ENCODE measurements around the gene UMPS.
A peak's percentile ranks its signal among the peaks of the same experiment; 100 is the strongest.

Gene UMPS

DNA sequence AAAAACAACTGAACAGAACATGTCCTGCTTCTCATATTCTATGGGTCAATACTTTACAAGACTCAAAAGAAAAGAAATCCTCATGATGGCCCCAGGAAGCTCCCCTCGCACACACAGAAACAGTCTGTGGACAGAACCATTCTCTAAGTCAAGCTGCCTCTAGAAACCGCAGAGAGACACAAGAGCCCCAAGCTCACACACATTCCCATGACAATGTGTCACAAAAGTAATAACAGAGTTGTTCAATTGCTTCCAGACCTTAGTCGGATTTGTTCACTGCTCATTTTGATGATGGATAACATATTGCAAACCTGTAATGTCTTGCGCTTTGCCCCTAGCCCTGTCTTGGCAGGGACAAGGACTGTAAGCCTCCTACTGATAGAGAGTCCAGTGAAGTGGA is 60.9 kb downstream of the UMPS start:
- Histone ChIP-seq H3K9me3 (replicated peaks; ENCODE audit: insufficient read depth, low read length) (no peaks in the 10 kb centered on the region), H3K27ac (ENCODE audit: low read length) (peak overlapping the region; percentile 89), H4K20me1 (ENCODE audit: insufficient read depth, low read length) (no peaks in the 10 kb centered on the region), H3K4me3 (ENCODE audit: low read length) (no peak overlapping the region), H3K36me3 (replicated peaks; ENCODE audit: insufficient read depth, low read length) (no peaks in the 10 kb centered on the region), H3K27me3 (replicated peaks; ENCODE audit: insufficient read depth, low read length) (no peaks in the 10 kb centered on the region), H3K79me2 (ENCODE audit: low read length) (no peaks in the 10 kb centered on the region), H3K9ac (ENCODE audit: low read length) (peak overlapping the region; percentile 50), H3K4me2 (ENCODE audit: low read depth, low read length) (peak overlapping the region; percentile 62), H2AFZ (ENCODE audit: low read length) (0 out of 2 replicates have a peak overlapping the region, but pooled peaks have one; percentile 1), H3K4me1 (ENCODE audit: low read length) (peaks cover 66% of the 10 kb centered on the region), H3F3A (ENCODE audit: insufficient read depth, low read length) (peaks cover 29% of the 10 kb centered on the region), H3K9me2 (replicated peaks; ENCODE audit: insufficient read depth, low read length) (no peaks in the 10 kb centered on the region)
- peak; percentile 28 for DNase-seq
- TF ChIP-seq EZH2 (optimal IDR thresholded peaks at IDR 0.05; ENCODE audit: low read depth, low read length), result no peak
- TF ChIP-seq CTCF (IDR thresholded peaks at IDR 0.05; ENCODE audit: low read length), result no peak
- TF ChIP-seq EZH2phosphoT487 (IDR thresholded peaks at IDR 0.05; ENCODE audit: low read length), result no peak

DNA sequence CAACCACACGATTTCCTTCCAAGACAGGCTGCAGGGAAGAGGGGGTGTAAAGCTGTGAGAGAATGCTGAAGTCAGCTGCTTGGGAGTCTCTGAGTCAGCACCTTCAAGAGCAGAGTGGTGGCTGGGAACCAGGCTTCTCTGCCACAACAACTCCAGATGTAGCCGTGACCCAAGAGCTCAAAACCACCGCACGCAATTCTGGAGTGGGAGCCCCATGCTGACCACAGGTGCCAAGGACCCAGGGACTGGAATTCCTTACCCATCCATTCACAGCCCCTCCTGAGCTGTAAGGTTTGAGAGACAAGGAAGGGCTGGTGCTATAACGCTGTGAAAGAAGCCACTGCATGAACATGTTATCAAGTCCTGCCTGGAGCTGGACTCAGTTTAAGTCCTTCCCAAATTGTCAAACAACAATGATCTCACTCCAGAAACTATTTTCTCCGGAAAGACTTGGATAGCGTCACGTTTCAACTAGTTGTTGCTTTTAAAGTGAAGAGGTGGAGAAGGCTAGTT is 61.4 kb downstream of the UMPS start:
- H4K20me1 ChIP-seq (ENCODE audit: insufficient read depth, low read length), result no peaks in the 10 kb centered on the region
- H3K27me3 ChIP-seq (replicated peaks; ENCODE audit: insufficient read depth, low read length), result no peaks in the 10 kb centered on the region
- TF ChIP-seq EZH2 (optimal IDR thresholded peaks at IDR 0.05; ENCODE audit: low read depth, low read length) (no peak), CTCF (IDR thresholded peaks at IDR 0.05; ENCODE audit: low read length) (no peak), EZH2phosphoT487 (IDR thresholded peaks at IDR 0.05; ENCODE audit: low read length) (no peak)
- H2AFZ ChIP-seq (ENCODE audit: low read length), result peak overlapping the region; percentile 1; the same call in 1 of the 2 replicates
- no peaks in the 10 kb centered on the region for H3K36me3 ChIP-seq (replicated peaks; ENCODE audit: insufficient read depth, low read length)
- peaks cover 60% of the 10 kb centered on the region for H3K4me1 ChIP-seq (ENCODE audit: low read length)
- no peak overlapping the region for H3K4me3 ChIP-seq (ENCODE audit: low read length)
- no peaks in the 10 kb centered on the region for H3K79me2 ChIP-seq (ENCODE audit: low read length)
- H3K4me2 ChIP-seq (ENCODE audit: low read depth, low read length), result peak overlapping the region; percentile 62
- peak overlapping the region; percentile 89 for H3K27ac ChIP-seq (ENCODE audit: low read length)
- H3K9me3 ChIP-seq (replicated peaks; ENCODE audit: insufficient read depth, low read length), result no peaks in the 10 kb centered on the region
- no peaks in the 10 kb centered on the region for H3K9me2 ChIP-seq (replicated peaks; ENCODE audit: insufficient read depth, low read length)
- peak overlapping the region; percentile 50 for H3K9ac ChIP-seq (ENCODE audit: low read length)
- peak; percentile 85 for DNase-seq
- peaks cover 24% of the 10 kb centered on the region for H3F3A ChIP-seq (ENCODE audit: insufficient read depth, low read length)

DNA sequence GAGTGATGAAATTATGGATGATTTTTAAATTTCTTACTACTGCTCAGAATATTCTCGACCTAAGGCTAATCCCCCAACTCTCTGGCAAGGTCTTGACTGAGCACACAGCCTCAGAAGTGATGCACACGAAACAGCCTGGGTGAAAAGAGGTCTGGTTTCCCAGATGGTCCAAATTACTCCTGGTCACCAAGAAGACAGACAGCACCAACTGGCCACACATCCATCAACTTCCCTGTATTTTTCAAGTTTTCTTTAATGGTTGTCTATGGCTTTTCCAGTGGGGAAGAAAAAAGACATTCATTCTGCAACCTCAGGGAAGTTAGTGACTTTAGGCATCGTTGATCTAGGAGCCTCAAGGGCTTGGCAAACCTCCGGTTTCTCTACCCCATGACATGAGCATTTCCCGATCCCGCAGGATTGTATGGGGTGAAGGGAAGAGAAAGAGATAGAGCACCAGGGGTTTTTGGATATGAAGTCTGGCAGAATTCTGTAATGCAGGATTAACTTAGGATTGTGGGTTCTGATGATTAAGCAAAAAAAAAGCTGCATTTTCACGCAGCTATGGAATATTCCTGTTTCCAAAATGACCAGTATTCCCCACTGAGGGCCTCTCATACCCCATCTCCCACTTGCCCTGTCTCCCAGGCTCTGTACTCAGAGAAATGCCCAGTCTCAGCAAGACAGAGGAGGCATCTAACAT is 62.2 kb downstream of the UMPS start:
- Histone ChIP-seq H3K79me2 (ENCODE audit: low read length) (no peaks in the 10 kb centered on the region), H3K4me1 (ENCODE audit: low read length) (peaks cover 52% of the 10 kb centered on the region), H3K4me2 (ENCODE audit: low read depth, low read length) (peak overlapping the region; percentile 62; the same call in 1 of the 2 replicates), H4K20me1 (ENCODE audit: insufficient read depth, low read length) (no peaks in the 10 kb centered on the region), H3K4me3 (ENCODE audit: low read length) (no peak overlapping the region), H3K36me3 (replicated peaks; ENCODE audit: insufficient read depth, low read length) (no peaks in the 10 kb centered on the region), H2AFZ (ENCODE audit: low read length) (no peak overlapping the region), H3F3A (ENCODE audit: insufficient read depth, low read length) (peaks cover 17% of the 10 kb centered on the region; the same call in 1 of the 2 replicates), H3K27me3 (replicated peaks; ENCODE audit: insufficient read depth, low read length) (no peaks in the 10 kb centered on the region), H3K9me3 (replicated peaks; ENCODE audit: insufficient read depth, low read length) (no peaks in the 10 kb centered on the region), H3K27ac (ENCODE audit: low read length) (peak overlapping the region; percentile 89), H3K9ac (ENCODE audit: low read length) (peak overlapping the region; percentile 50; the same call in 1 of the 2 replicates), H3K9me2 (replicated peaks; ENCODE audit: insufficient read depth, low read length) (no peaks in the 10 kb centered on the region)
- no peak for DNase-seq
- TF ChIP-seq EZH2phosphoT487 (IDR thresholded peaks at IDR 0.05; ENCODE audit: low read length), result no peak
- no peak for TF ChIP-seq EZH2 (optimal IDR thresholded peaks at IDR 0.05; ENCODE audit: low read depth, low read length)
- TF ChIP-seq CTCF (IDR thresholded peaks at IDR 0.05; ENCODE audit: low read length), result no peak

Data from MM.1S (cell line).